ENCODE results near the gene FAM83G.
"Not testable (repeated sequence)": the region's sequence is repeated elsewhere in the genome, so short reads cannot be mapped to it uniquely, and the experiment has no call there.

The FAM83G gene

GRCh38 chr17:19004421-19005136 is at the start of gene FAM83G:
FAM83G (minus strand) TSS chr17:19004764; CDS start chr17:19004041, 723 bp downstream.
- peak; percentile 90 for DNase-seq

GRCh38 chr17:19048826-19049225 is 44.3 kb upstream of the FAM83G start:
- DNase-seq = not testable (repeated sequence)

- DNase-seq = not testable (repeated sequence)
These were observed 42.9 kb upstream of the FAM83G start for GRCh38 chr17:19047510-19047909.

- not testable (repeated sequence) for DNase-seq
These were observed 42.3 kb upstream of the FAM83G start, which contains the start of gene GRAP for GRCh38 chr17:19046782-19047375. GRAP (minus strand) TSS chr17:19046957; CDS start chr17:19046926, 31 bp downstream.

- DNase-seq = not testable (repeated sequence)
These were observed 40.1 kb upstream of the FAM83G start for GRCh38 chr17:19044643-19045042.

GRCh38 chr17:19043032-19043431 is 38.5 kb upstream of the FAM83G start:
- DNase-seq = not testable (repeated sequence)

- DNase-seq = not testable (repeated sequence)
These were observed 37.8 kb upstream of the FAM83G start for GRCh38 chr17:19042369-19042768.

- DNase-seq = not testable (repeated sequence)
These were observed 37.3 kb upstream of the FAM83G start for GRCh38 chr17:19041871-19042270.

- DNase-seq = not testable (repeated sequence)
These were observed 35.8 kb upstream of the FAM83G start for GRCh38 chr17:19040350-19040749.

GRCh38 chr17:19038730-19039129 is 34.2 kb upstream of the FAM83G start:
- DNase-seq = not testable (repeated sequence)

- DNase-seq = not testable (repeated sequence)
These were observed 33.4 kb upstream of the FAM83G start for GRCh38 chr17:19038007-19038406.

- not testable (repeated sequence) for DNase-seq
These were observed 33.0 kb upstream of the FAM83G start for GRCh38 chr17:19037547-19037946.

- DNase-seq = not testable (repeated sequence)
These were observed 31.6 kb upstream of the FAM83G start for GRCh38 chr17:19036186-19036585.

GRCh38 chr17:19032377-19032988 is 27.9 kb upstream of the FAM83G start:
- not testable (repeated sequence) for DNase-seq

- peak; percentile 41 to 42 for DNase-seq
These were observed 27.2 kb upstream of the FAM83G start for GRCh38 chr17:19031729-19032128.

GRCh38 chr17:19030771-19031449 is 26.3 kb upstream of the FAM83G start:
- DNase-seq = not testable (repeated sequence)

GRCh38 chr17:19029740-19030139 is 25.2 kb upstream of the FAM83G start:
- not testable (repeated sequence) for DNase-seq

- not testable (repeated sequence) for DNase-seq
These were observed 24.1 kb upstream of the FAM83G start for GRCh38 chr17:19028671-19029070.

- no peak for DNase-seq
These were observed 19.8 kb upstream of the FAM83G start for GRCh38 chr17:19024101-19025078.

GRCh38 chr17:19023209-19023999 is 18.8 kb upstream of the FAM83G start:
- no peak for DNase-seq

- no peak for DNase-seq
These were observed 18.2 kb upstream of the FAM83G start for GRCh38 chr17:19022747-19023146.
